ENCODE measurements around the gene HEYL.
A peak's percentile ranks its signal among the peaks of the same experiment; 100 is the strongest.
"Not testable (repeated sequence)": the region's sequence is repeated elsewhere in the genome, so short reads cannot be mapped to it uniquely, and the experiment has no call there.

The HEYL gene

DNA sequence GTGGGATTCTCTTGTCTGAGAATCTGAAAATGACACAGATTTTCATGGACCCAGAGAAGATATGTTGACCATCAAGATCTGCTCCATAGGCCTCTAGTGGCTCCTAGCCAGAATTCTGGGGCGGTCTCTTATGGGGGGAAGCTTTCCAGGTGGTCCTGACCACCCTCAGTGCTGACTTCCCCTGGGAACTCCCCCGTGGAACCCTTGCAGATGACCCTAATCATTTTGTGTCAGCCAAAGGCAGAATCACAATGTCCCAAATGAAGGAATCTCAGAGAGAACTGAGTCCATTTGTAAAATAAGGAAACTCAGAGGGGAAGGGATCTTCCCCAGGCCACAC, 3.6 kb downstream of the HEYL start:
- no peak for DNase-seq (ENCODE audit: low spot score)

DNA sequence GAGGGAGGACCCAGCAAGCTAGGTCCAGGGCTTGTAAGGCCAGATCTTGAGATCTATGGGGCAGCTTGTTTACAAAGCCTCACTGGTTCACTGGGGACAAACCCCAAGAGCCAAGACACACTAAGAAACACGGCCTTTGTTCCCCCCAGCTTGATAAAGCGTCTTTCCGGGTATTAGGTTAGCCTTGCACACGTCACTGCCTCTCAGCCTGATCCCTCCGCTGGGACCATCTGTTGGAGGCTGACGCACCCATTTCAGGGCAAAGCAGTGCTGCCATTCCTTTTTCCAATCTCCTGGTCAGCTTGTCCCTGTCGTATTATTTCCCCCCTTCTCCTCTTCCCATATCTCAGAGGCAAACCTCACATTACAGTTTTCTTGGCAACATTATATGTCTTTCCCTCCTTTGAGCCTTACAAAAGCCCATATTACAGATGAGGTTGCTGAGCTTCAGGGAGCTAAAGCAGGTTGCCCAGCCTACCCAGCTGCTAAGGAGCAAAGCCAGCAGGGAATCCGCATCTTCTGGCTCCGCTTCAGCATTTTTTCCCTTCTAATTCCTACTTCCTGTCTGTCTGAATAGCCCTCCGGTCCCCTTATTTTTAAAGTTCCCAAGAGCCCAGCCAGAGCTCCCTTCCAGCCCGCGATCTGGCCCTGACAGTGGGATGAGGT, 4.1 kb downstream of the HEYL start:
- no peak for DNase-seq (ENCODE audit: low spot score)

DNA sequence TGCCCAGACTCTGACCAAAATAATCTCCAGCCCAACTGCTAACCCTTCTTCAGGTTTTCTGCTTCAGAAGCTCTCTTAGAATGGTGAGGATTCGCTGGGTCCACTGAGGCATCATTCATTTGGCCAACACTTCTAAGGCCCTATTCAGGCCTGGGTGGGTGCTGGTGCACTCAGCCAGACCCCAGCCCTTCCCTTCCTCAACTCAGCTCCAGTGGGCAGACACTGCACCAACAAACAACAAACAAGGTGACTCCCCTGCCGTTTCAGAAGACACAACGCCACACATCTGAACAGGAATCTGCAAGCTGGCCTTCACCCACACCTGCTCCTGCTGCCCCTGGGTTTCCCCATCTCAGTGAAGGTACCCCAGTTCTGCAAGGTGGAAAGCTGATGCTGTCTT, 6.0 kb downstream of the HEYL start:
- DNase-seq (ENCODE audit: low spot score), result no peak

DNA sequence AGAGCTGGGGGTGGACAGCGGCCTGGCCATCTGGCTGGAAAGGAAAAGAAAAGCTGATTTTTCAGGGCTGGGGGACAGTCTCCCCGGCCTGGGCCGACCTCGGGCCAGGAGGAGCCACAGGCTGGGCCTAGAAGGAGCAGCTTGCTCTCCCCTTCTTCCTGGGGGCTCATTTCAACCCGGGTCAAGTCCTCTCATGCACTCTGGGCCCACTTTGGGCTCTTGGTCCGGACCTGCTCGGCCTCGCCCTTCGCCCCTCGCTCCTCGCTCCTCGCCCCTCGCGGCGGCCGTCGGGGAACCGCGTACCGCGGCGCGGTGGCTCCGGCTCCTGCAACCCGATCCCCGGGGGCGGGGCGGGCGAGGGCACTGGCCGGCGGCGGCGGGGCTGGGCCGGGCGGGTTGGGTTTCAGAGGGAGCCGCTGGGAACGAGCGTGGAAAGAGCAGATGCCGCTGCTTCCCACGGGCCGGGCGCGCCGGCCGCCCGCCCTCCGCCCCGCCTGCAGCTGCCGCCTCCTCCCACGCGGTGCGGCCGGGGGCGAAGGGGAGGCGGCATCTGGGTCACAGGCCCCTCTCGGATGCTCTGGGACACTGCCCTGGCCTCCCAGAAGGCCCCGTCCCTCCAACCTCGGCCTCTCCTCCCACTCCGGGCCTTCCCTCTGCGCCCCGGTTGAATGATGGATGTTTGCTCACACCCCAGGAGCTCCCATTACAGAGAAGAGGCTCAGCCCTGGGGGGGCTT, 6.6 kb downstream of the HEYL start:
- DNase-seq (ENCODE audit: low spot score), result no peak

DNA sequence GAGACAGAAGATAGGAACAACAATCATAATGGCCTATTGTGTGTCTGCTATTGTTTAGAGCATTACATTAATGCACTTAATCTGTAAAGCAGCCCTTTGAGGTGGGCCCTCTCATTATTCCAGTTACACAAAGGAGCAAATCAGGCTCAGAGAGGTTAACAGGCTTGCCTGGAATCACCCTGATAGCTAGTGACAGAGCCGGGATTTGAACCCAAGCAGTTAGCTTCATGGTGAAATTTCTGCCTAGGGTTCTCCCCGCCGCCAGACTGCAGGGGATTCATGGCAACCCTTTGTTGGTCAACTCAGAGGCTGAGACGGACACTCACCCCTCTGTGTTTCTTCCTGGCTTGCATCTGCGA, 7.1 kb downstream of the HEYL start:
- no peak for DNase-seq (ENCODE audit: low spot score)

DNA sequence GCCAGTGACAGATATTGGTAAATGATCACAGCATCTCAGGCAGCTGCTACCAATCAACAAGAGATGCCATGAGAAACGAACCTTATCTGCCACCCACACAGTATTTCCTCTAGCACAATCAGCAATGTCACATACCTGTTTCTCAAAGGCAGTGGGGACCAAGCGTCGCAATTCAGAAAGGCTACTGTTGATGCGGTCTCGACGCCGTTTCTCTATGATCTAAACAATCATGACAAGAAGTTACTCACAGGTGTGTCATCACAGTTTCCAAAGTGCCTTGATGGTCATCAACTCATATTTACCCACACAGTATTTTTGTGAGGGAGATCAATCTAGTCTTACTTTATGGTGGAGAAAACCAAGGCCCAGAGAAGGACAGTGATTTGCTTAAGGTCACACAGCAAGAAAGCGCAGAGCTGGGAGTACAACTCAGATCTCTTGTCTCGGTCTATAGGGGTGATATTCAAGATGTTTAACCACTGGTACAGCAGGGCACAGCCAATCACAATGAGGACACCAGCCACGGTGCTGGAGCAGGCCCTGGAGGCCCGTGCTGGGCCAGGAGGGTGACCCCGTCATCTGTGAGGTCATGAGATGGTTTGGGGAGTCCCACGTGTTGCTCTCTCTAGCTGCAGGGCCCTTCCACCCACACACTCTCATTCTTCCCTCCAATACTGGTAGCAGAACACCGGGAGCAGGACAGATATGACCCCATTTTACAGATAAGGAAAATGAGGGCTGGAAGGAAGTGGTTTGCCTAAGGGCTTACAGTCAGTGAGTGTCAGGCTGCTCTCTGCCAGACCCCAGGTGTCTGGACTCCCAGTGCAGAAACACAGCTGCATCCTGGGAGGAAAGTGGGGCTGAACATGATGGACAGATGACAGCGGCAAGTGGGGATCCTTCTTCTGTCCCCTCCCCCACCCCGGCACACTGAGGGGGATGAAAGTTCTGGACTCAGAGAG, 7.8 kb downstream of the HEYL start:
- no peak for DNase-seq (ENCODE audit: low spot score)

DNA sequence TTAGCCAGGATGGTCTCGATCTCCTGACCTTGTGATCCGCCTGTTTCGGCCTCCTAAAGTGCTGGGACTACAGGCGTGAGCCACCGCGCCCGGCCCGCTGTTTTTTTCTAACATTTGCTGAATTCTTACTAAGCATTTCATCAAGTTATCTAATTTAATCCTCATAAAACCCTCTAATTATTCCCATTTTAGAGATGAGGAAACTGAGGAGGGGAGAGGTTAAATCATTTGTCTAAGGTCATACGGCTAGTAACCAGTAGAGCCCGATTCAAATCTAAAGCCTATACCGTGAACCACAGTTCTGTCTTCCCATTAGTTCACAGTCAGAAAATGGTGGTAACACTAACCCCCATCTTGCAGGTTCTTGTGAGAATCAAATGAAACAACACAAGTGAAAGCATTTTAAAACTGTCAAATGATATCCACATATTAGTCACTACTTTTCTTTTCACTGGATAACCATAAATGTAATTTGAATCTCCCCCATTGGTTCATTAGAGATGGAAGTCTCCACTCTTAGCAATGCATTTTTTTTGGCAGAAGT, 10.6 kb downstream of the HEYL start:
- DNase-seq (ENCODE audit: low spot score), result no peak

DNA sequence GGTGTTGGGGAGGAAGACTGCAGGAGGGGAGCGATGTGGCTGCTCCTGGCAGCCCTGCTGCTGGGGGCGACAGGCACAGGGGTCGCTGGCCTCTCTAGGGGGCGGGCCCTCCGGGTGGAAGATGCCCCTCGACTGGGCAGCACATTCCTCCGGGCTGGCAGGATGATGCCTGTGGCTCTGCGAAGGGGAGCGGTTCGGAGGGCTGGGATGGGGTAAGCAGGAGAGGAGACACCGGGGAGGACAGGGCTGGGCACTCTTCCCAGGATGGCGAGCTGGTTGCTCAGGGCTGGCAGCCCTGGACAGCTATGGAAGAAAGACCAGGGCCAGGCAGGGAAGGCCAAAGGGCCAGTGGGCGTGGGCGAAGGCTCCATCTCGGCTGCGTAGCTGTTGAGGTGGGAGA, 12.8 kb downstream of the HEYL start:
- no peak for DNase-seq (ENCODE audit: low spot score)

DNA sequence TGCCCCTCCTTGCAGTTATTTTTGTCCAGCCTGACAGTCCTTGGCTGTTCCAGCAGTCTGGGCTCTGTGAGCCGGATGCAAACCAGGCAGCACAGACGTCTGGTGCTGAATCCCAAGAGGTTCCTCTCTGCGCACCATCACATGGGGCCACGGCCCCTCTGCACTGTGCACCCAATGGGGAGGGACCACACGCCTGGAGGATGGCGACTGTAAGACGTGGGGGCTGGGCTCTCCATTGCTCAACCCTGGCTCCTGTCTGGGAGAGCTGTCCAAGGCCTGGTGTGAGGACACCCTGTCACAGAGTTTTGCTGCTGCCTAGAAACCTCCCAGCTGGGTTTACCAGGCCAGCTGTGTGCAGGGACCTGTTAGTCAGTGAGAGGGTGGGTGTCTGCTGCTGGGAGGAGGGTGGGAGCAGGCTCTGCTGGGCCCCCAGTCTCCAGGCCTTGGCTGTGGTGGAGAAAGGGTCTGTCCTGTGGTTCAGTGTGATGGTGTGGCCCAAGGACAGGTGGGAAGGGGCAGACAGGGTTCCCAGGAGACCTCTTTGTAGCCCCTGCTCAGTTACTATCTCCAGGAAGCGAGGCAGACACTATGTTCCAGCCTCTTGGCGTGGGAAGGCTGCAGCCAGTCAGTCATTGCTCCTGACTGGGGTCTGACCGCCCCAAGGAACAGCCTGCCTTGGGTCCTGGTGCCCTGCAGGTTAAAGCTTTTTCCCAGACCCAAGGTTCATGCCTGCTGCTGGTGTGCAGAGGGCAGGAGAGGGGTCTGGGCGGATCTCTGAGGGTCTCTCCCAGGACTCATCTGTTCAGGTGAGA, 13.8 kb downstream of the HEYL start:
- no peak for DNase-seq (ENCODE audit: low spot score)

DNA sequence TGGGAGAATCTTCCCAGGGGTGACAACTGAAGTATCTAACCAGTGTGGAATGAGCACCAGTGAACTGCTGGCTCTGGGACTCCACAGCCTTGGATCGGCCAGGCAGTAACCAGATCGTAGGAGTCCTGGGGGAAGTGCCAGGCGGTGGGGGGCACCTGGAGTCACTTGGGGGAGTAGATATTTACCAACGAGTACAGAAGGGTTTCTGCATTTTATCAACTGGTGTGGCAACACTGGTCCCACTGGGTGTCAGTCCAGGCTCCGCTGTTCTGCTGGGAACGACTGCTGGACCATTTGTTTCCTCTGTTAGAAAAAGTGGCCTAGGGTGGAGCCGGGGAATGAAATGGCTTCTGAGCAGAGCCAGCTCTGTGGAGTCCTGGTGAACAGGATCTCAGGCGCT, 14.4 kb downstream of the HEYL start:
- no peak for DNase-seq (ENCODE audit: low spot score)

DNA sequence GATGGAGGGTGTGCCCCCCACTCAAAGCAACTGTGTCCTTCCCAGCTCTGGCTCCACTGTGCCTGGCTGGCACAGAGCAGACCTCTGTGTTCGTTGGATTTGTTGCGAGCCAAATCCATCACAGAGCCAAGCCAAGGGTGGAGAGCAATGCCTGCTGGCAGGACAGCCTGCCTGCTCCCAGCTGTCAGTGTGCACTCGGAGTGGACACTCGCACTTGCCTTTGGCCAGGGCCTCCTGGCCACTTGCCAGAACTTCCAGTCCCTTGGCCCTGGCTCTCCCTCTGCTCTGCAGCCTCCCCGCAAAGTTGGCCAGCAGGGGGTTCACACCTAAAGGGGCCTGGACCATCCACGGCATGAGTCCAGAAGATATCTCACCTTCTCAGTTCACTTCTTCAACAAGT, 16.4 kb downstream of the HEYL start:
- no peak for DNase-seq (ENCODE audit: low spot score)

DNA sequence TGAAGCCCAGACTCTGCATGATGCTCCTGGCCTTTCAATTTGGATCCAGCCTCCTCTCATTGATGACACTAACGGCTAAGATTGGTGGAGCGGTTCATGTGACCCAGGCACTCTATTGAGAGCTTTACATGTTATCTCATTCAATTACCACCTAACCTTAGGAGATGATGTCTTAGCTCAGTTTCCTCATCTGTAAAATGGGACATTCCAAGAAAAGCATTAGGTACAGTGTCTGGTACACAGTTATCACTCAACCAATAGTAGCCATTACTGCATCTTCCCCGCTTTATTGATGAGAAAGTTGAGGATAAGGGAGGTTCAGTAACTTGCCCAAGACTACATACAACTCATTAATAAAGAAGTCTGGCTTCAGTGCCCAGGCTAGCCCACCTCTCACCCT, 17.0 kb downstream of the HEYL start:
- DNase-seq (ENCODE audit: low spot score), result no peak

DNA sequence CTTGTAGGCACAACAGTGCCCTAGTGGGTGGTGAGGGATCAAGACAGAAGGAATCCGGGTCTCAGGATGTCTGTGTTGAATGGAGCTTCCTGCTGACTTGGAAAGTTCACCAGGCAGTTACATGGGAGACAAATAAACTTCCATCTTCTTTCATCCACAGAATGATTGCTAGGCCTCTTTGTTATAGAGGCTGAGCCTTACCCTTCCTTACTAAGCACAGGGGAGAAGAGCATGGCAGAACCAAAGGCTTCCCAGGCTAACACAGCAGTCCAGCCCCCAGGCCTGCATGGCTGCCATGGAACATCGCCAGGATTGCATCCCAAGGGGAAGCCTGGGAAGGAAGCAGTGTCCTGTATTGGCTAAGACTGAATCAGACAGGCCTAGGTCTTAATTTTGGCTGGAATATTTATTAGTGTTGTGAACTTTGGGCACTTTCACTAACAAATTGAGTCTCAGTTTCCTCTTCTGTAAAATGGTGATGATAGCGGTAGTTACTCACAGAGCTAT, 18.7 kb downstream of the HEYL start:
- DNase-seq (ENCODE audit: low spot score), result no peak

DNA sequence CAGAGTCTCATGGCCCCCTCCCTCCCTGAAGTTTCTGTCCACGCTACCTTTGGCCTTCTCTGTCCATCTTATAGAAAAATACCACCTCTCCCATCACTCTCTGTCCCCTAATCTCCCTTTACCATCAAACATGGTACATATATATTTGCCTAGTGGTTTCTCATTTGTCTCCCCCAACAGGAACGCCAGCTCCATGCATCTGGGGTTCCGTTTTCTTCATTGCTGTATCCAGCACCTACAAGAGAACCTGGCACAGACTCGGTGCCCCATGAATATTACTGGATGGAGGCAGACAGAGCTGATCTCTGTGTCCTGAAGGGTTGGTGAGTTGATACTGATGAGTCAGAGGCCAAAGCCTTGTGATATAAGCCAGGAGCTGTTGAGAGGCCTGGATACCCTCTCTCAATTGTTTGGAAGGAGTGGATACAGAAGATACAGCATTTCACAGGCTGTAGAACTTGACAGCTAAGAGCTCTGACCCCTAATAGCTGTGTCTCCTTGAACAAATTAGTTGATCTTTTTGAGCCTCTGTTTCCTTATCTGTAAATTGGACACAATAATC, 21.9 kb downstream of the HEYL start:
- DNase-seq (ENCODE audit: low spot score), result no peak

DNA sequence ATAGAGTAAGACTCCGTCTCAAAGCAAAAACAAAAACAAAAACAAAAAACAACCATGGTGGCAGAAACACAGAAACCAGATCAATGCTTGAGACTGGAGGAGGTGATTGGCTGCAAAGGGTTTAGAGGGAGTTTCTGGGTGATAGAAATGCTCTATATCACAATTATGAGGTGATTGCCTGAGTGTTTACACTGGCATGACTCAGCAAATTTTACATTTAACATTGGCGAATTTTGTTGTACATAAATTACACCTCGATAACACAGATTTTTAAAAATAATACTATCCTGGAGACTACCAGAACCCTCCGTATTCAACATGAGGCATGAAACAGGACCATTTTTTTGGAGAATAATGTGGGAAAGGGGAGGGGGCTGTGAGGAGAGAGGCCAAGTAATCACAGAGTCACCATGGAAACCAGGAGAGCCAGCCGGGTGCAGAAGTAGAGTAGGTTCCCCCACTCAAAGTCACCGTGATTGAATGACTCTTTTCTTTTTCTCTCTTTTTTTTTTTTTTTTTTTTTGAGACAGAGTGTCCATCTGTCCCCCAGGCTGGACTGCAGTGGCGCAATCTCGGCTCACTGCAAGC, 24.3 kb downstream of the HEYL start:
- no peak for DNase-seq (ENCODE audit: low spot score)

DNA sequence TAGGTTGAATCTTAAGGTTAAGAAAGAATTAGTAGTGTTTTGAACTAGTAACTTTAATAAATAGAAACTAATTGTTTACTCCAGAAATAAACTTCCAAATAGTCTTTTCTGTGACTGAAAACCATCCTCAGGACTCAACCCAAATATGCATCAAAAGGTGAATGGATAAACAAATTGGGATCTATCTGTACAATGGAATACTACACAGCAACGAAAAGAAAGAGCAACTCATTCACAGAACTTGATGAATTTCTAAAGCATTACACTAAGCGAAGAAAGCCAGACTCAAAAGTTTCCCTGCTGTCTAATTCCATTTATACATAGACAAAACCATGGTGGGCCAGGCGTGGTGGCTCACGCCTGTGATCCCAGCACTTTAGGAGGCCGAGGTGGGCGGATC, 25.0 kb downstream of the HEYL start:
- no peak for DNase-seq (ENCODE audit: low spot score)

DNA sequence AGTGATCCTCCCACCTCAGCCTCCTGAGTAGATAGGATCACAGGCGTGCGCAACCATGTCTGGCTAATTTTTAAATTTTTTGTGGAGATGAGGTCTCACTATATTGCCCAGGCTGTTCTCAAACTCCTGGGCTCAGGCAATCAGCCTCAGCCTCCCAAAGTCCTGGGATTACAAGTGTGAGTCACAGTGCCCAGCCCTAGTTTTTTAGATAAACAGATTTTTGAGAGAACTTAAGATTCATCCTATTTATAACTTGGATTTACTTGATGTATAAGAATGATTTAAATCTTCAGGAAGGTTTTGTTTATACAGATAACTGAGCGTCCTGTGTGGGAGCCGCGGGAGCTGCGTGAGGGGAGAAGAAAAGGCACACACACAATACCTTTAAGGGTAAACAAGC, 26.2 kb downstream of the HEYL start:
- DNase-seq (ENCODE audit: low spot score), result no peak

DNA sequence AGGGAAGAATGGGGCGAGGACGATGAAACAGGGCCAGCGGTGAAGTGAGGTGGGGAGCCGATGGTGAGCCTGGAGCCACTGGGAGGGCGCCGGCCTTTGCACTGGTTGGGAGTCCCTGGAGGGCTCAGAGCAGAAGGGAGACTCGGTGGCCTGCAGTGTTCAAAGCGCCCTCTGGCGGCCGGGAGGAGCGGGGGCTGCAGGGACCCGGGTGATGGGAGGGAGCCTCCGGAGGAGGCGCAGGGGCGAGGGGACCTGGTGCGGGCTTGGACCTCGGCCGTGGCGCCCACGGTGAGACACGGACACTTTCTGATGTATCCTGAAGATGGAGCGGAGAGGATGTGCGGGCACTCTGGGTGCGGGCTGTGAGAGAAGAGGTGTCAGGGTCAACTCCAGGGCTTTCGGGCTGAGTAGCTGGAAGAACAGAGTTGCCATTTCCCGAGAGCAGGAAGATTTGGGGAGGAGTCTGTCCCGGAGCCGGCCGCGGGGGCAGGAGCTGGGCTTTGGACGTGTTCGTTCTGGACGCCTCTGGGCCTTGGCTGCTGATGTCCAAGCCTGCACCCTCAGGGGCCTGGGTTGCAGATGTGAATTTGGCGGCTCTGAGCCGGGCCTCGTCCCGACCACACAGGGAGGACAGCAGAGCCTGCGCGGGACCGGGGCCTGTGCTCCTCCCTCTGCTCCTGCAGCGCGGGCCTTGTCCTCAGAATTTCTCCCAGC, 29.7 kb downstream of the HEYL start:
- DNase-seq (ENCODE audit: low spot score), result peak; percentile 65

DNA sequence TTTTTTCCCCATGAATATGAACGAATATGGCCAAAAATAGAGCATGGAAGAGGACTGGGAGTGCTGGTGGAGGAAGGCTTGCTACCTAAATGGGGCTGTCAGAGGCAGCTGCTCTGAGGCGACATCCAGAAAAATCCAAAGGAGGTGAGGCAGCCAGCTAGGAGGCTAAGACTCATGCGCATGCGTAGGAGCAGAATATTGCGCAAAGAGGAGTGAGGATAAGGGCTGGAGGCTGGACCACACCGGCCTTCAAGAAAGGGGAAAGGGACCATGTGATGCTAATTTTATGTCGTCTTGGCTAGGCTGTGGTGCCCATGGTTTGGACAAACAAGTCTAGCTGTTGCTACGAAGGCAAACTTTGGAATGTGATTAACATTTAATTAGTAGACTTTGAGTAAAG, 30.5 kb downstream of the HEYL start:
- DNase-seq (ENCODE audit: low spot score), result no peak

DNA sequence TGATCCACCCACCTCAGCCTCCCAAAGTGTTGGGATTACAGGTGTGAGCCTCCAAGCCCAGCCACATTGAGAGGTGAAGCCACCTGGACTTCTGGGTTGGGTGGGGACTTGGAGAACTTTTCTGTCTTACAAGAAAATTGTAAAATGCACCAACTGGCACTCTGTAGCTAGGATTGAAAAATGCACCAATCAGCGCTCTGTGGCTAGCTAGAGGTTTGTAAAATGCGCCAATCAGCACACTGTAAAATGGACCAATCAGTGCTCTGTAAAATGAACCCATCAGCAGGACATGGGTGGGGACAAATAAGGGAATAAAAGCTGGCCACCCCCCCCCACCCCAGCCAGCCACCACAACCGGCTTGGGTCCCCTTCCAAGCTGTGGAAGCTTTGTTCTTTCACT, 35.8 kb downstream of the HEYL start:
- DNase-seq (ENCODE audit: low spot score), result not testable (repeated sequence)

Data from CD4-positive, alpha-beta T cell treated with Interleukin-2 at 100 ng/mL for 4 hours (primary cell).